ENCODE measurements around the gene FCN2. TPM values are rescaled to one million over a fixed set of nuclear protein-coding genes. Genes with fewer than 3 reads are reported as not detected.

The FCN2 gene
- polyA plus RNA-seq, 2 of the 4 experiments (the other 2 are of a cell fraction): not detected

DNA sequence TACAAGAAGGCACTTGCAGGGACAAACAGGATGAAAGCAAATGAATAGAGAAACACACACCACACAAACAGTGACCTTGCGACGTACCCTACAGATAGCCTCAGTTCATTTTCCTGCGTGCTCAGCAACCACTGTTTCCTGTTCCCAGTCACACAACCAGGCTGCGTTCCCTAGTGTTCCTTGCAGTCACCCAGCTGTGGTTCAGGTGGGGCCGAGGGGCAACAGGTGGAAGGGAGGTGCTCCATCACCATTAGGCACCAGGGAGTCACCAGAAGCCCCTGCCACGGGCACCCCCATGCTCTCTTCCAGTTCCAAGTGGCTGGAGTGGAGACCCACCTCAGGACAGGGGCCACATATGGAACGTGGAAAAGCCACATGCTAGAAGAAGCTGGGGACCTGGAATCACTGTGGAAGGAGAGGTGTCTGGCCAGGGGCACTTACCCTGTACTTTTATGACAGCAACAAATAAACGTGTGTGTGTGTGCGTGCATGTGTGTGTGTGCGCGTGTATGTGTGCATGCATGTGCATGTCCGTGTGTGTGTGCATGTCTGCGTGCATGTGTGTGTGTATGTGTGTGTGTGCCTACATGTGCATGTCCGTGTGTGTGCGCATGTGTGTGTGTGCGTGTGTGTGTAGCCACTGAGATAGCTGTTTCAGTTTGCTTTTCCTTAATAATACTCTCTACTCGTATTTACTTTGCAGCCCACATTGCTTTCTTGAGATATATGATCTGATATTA lies 18.8 kb upstream of the FCN2 start:
- FAIRE-seq (no peak), DNase-seq (ENCODE audit: low read depth in 1 of 2, low spot score in 1 of 2) (no peak), ATAC-seq (no peak)
- peaks cover 11% of the 10 kb centered on the region for H3K4me1 ChIP-seq
- WGBS (ENCODE audit: missing lambda C conversion rate): 61% methylated on average over 17 of the region's 17 CpGs
- no peak overlapping the region for H3K27ac ChIP-seq
- ChIA-PET CTCF (no interaction called here), POLR2A (no interaction called here)
- H3K4me3 ChIP-seq: no peak overlapping the region
- TF ChIP-seq ZC3H11A (IDR thresholded peaks at IDR 0.05) (no peak), JUN (IDR thresholded peaks at IDR 0.05) (no peak), GATA3 (IDR thresholded peaks at IDR 0.05; ENCODE audit: borderline replicate concordance) (no peak), BHLHE40 (IDR thresholded peaks at IDR 0.05; ENCODE audit: low read depth, low read length) (no peak), SMC3 (IDR thresholded peaks at IDR 0.05) (no peak), RARB (CRISPR knock-in tag; IDR thresholded peaks at IDR 0.05) (no peak), NPAS2 (CRISPR knock-in tag; IDR thresholded peaks at IDR 0.05; ENCODE audit: borderline replicate concordance) (no peak), RCOR1 (IDR thresholded peaks at IDR 0.05; ENCODE audit: low read depth, low read length) (no peak), FOSB (CRISPR knock-in tag; IDR thresholded peaks at IDR 0.05) (no peak), EP300 (IDR thresholded peaks at IDR 0.05) (no peak), RAD21 (conservative IDR thresholded peaks at IDR 0.05 in 1 of 2, IDR thresholded peaks at IDR 0.05 in 1 of 2) (no peak), REST (IDR thresholded peaks at IDR 0.05) (no peak), USF2 (IDR thresholded peaks at IDR 0.05) (no peak), JUNB (IDR thresholded peaks at IDR 0.05) (no peak)
- TF ChIP-seq, protein P1, sequence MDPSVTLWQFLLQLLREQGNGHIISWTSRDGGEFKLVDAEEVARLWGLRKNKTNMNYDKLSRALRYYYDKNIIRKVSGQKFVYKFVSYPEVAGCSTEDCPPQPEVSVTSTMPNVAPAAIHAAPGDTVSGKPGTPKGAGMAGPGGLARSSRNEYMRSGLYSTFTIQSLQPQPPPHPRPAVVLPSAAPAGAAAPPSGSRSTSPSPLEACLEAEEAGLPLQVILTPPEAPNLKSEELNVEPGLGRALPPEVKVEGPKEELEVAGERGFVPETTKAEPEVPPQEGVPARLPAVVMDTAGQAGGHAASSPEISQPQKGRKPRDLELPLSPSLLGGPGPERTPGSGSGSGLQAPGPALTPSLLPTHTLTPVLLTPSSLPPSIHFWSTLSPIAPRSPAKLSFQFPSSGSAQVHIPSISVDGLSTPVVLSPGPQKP (IDR thresholded peaks at IDR 0.05; ENCODE audit: low read depth, low read length): no peak
- no peak overlapping the region for H3K4me2 ChIP-seq
- peaks cover 4% of the 10 kb centered on the region; the same call in 1 of the 3 replicates for H3K9me3 ChIP-seq

- POLR2A ChIA-PET: no interaction called here
- no peak overlapping the region for H3K4me3 ChIP-seq
- no peak for DNase-seq (ENCODE audit: low read depth in 1 of 2, low spot score in 1 of 2)
Measured at GRCh38 chr9:134863306-134863902, 17.2 kb upstream of the FCN2 start.

More at GRCh38 chr9:134863306-134863902, 17.2 kb upstream of the FCN2 start:
- no peak for ATAC-seq
- Histone ChIP-seq H3K27ac (no peak overlapping the region), H3K4me1 (peaks cover 7% of the 10 kb centered on the region), H3K9me3 (peaks cover 4% of the 10 kb centered on the region; the same call in 1 of the 3 replicates), H3K4me2 (no peak overlapping the region)
- 60% methylated on average over 10 of the region's 16 CpGs for WGBS (ENCODE audit: missing lambda C conversion rate)
- CTCF ChIA-PET: no interaction called here
- TF ChIP-seq ZC3H11A (IDR thresholded peaks at IDR 0.05): no peak
- TF ChIP-seq ESRRA (IDR thresholded peaks at IDR 0.05; ENCODE audit: borderline replicate concordance, low read length): no peak
- TF ChIP-seq SMC3 (IDR thresholded peaks at IDR 0.05): no peak
- TF ChIP-seq CEBPB (IDR thresholded peaks at IDR 0.05): no peak
- no peak for TF ChIP-seq PHF8 (IDR thresholded peaks at IDR 0.05; ENCODE audit: borderline replicate concordance, low read depth)
- no peak for TF ChIP-seq KDM1A (IDR thresholded peaks at IDR 0.05; ENCODE audit: low read depth)
- TF ChIP-seq EHF (CRISPR knock-in tag; IDR thresholded peaks at IDR 0.05): no peak
- no peak for TF ChIP-seq NFE2L2 (conservative IDR thresholded peaks at IDR 0.05; ENCODE audit: low read length)
- no peak for TF ChIP-seq MAFK (IDR thresholded peaks at IDR 0.05; ENCODE audit: partially characterized antibody)
- no peak for TF ChIP-seq MAX (IDR thresholded peaks at IDR 0.05)
- TF ChIP-seq CBX2 (IDR thresholded peaks at IDR 0.05; ENCODE audit: borderline replicate concordance, low read depth): no peak
- no peak for TF ChIP-seq CHD2 (IDR thresholded peaks at IDR 0.05; ENCODE audit: low read length, partially characterized antibody)
- TF ChIP-seq JUNB (IDR thresholded peaks at IDR 0.05): no peak
- TF ChIP-seq ZFP36 (IDR thresholded peaks at IDR 0.05; ENCODE audit: borderline replicate concordance, partially characterized antibody): no peak
- no peak for TF ChIP-seq PBX3 (IDR thresholded peaks at IDR 0.05)
- no peak for TF ChIP-seq TFCP2L1 (CRISPR knock-in tag; IDR thresholded peaks at IDR 0.05)
- TF ChIP-seq POLR2AphosphoS2 (conservative IDR thresholded peaks at IDR 0.05; ENCODE audit: low read length): no peak
- FAIRE-seq: no peak

Data from A549 (cell line).